SK-N-MC (cell line): ENCODE data around the gene DOCK4.

Source experiments
- EZH2 ChIP-seq: fragments of 200-600 bp; sonication (generic); IDR thresholded peaks from one replicate; pipeline ENCODE4 v1.6.1; 2017; ENCODE audit warnings: antibody characterized with exemption
- POLR2AphosphoS5 ChIP-seq: IDR thresholded peaks from 2 replicates; pipeline ENCODE4 v1.6.1; 2012; ENCODE audit warnings: mild to moderate bottlenecking, low read depth, low read length, borderline replicate concordance

GRCh38 chr7:112052498-112052897 is 153.7 kb downstream of the DOCK4 start:
- TF ChIP-seq EZH2 (no peak), POLR2AphosphoS5 (no peak)
